Stimulated activated naive CD8-positive, alpha-beta T cell treated with anti-CD3 and anti-CD28 coated beads, Interleukin-15, amount 100 ng/mL, for 72 hours (primary cell): ENCODE data around the gene C19orf81.
A peak's percentile ranks its signal among the peaks of the same experiment; 100 is the strongest.

Experiments used
- ATAC-seq: fragments of 150-1000 bp; cut with Tn5 transposase; 2 replicates; pipeline ENCODE4 v1.10.0; 2021; ENCODE audit warnings: mild to moderate bottlenecking, moderate library complexity
- DNase-seq, 2 donors: peaks; one replicate each; pipeline ENCODE4 v3.0.0; 2021 to 2022
- H3K27ac Mint-ChIP-seq, 2 donors: one replicate each; pipeline ENCODE4 v1.8.0; 2022; ENCODE audit warnings: mild to moderate bottlenecking in 2 of 2, mixed read lengths in 2 of 2, moderate library complexity in 2 of 2
- H3K27me3 Mint-ChIP-seq: one replicate; pipeline ENCODE4 v1.8.0; 2022; ENCODE audit warnings: mixed read lengths
- H3K4me1 Mint-ChIP-seq: one replicate; pipeline ENCODE4 v1.8.0; 2022; ENCODE audit warnings: mild to moderate bottlenecking, mixed read lengths
- H3K4me3 Mint-ChIP-seq, 2 donors: one replicate each; pipeline ENCODE4 v1.8.0; 2022; ENCODE audit warnings: mild to moderate bottlenecking in 2 of 2, mixed read lengths in 2 of 2, moderate library complexity in 1 of 2
- H3K9me3 Mint-ChIP-seq, 2 donors: one replicate each; pipeline ENCODE4 v1.8.0; 2022; ENCODE audit warnings: mixed read lengths in 2 of 2

Gene C19orf81

GRCh38 chr19:50661766-50662650, 12.8 kb downstream of the C19orf81 start:
- DNase-seq (no peak), ATAC-seq (no peak)
- Mint-ChIP-seq H3K9me3 (peaks cover 0 to 4% of the 10 kb centered on the region in 2 donors), H3K4me3 (no peak overlapping the region), H3K27me3 (peaks cover 58% of the 10 kb centered on the region), H3K27ac (peak overlapping the region in 1 of 2 donors; percentile 27), H3K4me1 (peaks cover 19% of the 10 kb centered on the region)

GRCh38 chr19:50662651-50663481, 13.6 kb downstream of the C19orf81 start:
- Mint-ChIP-seq H3K4me1 (peaks cover 10% of the 10 kb centered on the region), H3K4me3 (no peak overlapping the region), H3K27ac (no peak overlapping the region), H3K9me3 (no peaks in the 10 kb centered on the region), H3K27me3 (peaks cover 58% of the 10 kb centered on the region)
- ATAC-seq = no peak
- no peak for DNase-seq

DNA sequence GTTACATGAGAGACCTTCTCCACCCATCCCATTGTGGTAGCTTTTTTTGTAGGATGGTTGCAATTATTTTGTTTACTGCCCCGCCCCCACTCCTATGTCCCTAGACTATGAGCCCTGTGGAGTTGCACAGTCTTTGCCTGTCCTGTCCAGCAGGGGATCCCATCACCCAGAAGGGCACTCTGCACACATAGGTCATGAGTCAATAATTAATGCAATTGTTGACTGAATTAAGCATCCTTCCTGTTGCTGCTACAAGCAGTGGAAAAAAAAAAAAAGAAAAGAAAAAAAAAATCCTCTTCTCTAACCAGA, 14.2 kb downstream of the C19orf81 start:
- Mint-ChIP-seq H3K4me3 (no peak overlapping the region), H3K27me3 (peaks cover 58% of the 10 kb centered on the region), H3K9me3 (no peaks in the 10 kb centered on the region), H3K27ac (no peak overlapping the region), H3K4me1 (peaks cover 4% of the 10 kb centered on the region)
- no peak for ATAC-seq
- no peak for DNase-seq

DNA sequence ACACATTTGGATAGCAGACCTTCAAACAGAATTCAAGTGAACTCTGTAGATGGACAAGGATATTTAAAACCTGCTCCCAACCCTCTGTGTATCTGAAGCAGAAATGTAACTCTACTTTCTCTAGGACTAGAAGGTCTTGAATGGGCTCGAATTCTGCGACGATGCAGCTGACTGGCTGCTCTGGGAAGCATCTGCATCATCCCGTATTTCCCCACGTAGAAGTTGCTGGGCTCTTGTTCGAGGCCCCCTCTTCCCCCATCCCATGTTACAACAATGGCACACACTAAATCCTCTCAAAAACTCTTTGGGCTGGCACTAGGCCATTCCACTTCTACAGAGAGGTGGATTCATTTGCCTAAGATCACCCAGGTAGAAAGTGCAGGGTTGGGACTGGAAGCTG, 15.0 kb downstream of the C19orf81 start:
- ATAC-seq = no peak
- no peak overlapping the region for H3K4me3 Mint-ChIP-seq
- H3K9me3 Mint-ChIP-seq = no peaks in the 10 kb centered on the region
- no peaks in the 10 kb centered on the region for H3K4me1 Mint-ChIP-seq
- H3K27me3 Mint-ChIP-seq = peaks cover 62% of the 10 kb centered on the region
- no peak overlapping the region for H3K27ac Mint-ChIP-seq
- DNase-seq = no peak

DNA sequence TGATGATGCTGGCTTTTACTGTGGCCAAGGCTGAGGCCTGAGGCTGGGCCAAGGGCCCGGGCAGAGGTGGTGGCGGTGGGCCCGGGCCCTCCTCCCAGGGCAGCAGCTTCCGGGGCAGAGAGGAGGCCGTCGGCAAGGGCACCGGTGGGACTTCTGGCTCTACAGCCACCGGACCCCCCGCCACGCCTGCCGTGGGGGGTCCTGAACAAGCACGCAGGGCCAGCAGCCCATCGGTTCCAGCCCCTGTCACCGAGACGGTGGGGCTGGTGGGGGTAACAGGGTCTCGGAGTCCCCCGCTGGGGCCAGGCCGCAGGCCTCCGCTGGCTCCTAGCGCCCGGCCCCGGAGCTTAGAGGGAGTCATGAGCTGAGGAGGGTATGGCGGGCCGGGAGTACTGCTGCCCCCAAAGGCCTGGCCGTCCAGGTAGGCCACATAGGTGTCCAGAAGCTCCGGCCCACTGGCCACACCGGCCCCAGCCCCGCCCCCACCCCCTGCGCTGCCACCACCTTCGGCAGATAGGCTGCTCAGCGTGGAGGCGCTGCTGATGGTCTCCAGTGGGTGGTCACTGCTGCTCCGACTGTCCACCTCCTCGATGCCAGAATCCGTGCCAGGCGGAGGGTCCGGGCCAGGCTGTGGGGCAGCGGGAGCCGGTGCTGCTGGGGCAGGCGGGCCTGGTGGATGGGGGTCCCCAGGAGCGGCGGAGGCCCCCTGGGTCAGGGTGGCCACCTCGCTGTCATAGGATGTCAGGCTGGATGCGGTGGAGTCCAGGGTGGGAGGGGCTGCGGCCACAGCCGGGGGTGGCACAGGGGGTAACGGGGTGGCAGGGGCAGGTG, 17.3 kb downstream of the C19orf81 start:
- Mint-ChIP-seq H3K9me3 (no peaks in the 10 kb centered on the region), H3K27ac (peak overlapping the region in 1 of 2 donors; percentile 45), H3K27me3 (peaks cover 67% of the 10 kb centered on the region), H3K4me1 (no peaks in the 10 kb centered on the region), H3K4me3 (peak overlapping the region in 1 of 2 donors; percentile 50)
- DNase-seq (no peak), ATAC-seq (no peak)

DNA sequence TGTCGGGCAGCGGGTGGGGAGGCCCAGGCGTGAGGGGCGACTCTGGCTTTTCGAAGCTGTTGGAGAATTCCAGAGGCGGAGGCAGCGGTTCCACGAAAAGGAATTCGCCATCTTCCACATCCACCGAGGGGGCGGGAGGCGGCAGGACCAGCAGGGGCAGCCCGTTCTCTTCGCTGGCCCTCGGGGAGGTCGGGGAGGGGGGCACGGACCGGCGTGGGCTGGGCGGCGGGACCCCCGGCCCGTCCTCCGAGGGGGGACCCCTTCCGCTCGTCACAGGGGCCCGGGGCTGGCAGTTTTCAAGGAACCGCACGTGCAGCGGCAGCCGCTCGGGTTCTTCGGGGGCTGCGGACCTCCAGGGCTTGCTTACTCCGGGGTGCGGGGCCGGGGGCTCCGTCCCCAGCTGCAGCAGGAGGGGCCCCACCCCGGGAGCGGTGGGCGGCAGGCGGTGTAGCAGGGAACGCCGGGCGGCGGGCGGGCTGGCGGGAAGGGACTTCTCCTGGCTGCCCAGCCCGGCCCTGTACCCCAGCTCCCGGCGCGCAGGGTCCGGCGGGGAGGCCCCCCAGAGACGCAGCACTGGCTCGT, 18.0 kb downstream of the C19orf81 start:
- Mint-ChIP-seq H3K27ac (no peak overlapping the region), H3K27me3 (peaks cover 67% of the 10 kb centered on the region), H3K9me3 (no peaks in the 10 kb centered on the region), H3K4me1 (no peaks in the 10 kb centered on the region), H3K4me3 (peak overlapping the region in 1 of 2 donors; percentile 41)
- ATAC-seq = no peak
- DNase-seq = no peak

DNA sequence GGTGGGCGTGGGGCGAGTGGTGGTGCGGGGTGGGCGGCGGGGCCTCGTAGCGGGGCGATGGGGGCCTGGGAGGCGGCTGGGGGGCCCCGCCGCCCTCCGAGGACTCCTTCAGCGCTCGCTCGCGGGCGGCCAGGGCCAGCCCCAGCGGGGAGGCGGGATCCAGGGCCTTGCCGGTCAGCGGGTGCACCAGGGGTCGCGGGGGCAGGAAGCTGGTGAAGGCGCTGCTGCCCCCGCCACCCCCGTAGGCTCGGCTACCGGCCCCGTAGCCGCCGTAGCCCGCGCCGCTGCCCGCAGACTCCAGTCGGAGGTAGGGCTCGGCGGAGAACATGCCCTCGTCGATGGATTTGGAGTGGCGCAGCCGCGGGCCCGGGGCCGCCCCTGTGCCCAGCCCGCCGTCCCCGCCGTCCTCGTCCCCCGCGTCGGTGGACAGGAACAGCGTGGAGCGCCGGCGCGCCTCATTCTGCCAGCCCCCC, 18.6 kb downstream of the C19orf81 start:
- Mint-ChIP-seq H3K27ac (no peak overlapping the region), H3K27me3 (peaks cover 70% of the 10 kb centered on the region), H3K4me1 (no peaks in the 10 kb centered on the region), H3K9me3 (no peaks in the 10 kb centered on the region), H3K4me3 (no peak overlapping the region)
- DNase-seq (no peak), ATAC-seq (no peak)

DNA sequence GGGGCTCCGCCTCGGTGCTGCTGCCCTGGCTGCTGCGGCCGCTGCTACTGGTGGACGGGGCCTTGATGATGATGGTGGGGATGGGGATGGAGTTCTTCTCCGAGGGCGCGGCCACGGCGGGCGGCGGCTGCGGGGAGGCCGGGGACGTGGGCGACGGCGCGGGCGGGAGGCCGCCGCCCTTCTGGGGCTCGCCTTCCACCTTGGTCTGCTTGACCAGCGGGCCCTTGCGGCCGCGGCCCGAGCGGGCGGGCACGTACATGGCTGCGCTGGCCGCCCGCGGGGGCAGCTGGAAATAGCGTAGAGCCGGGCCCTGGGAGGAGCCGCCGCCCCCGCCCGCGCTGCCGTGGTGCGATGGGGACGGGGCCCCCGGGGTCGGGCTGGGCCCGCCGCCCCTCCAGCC, 19.2 kb downstream of the C19orf81 start:
- Mint-ChIP-seq H3K27ac (no peak overlapping the region), H3K4me1 (no peaks in the 10 kb centered on the region), H3K27me3 (peaks cover 74% of the 10 kb centered on the region), H3K4me3 (no peak overlapping the region), H3K9me3 (no peaks in the 10 kb centered on the region)
- ATAC-seq (no peak), DNase-seq (no peak)

DNA sequence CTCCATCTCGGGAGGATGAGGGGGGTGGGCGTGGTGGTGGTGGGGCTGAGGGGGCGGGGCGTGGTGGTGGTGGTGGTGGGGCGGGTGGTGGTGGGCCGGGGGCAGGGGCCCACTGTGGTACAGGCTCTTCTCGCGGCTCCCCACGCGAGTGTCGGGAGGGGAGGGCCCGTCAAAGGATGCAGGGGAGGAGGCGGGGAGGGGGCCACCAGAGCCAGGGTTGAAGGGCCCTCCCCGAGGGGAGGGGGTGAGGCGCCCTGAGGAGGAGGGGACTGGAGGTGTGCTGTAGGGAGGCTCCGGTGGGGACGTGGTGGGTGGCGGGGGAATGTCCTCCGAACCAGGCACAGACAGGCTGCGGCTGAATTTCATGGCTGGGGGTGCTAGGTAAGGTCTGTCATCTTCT, 19.6 kb downstream of the C19orf81 start:
- Mint-ChIP-seq H3K4me3 (no peak overlapping the region), H3K27me3 (peaks cover 74% of the 10 kb centered on the region), H3K9me3 (no peaks in the 10 kb centered on the region), H3K27ac (no peak overlapping the region), H3K4me1 (no peaks in the 10 kb centered on the region)
- ATAC-seq (peak; percentile 33), DNase-seq (no peak)

GRCh38 chr19:50669302-50670101, 20.3 kb downstream of the C19orf81 start:
- Mint-ChIP-seq H3K4me1 (no peaks in the 10 kb centered on the region), H3K27me3 (peaks cover 74% of the 10 kb centered on the region), H3K9me3 (no peaks in the 10 kb centered on the region), H3K27ac (no peak overlapping the region), H3K4me3 (no peak overlapping the region)
- ATAC-seq (no peak), DNase-seq (peak; percentile 55 to 57)

GRCh38 chr19:50670102-50670380, 20.8 kb downstream of the C19orf81 start:
- Mint-ChIP-seq H3K27me3 (peaks cover 71% of the 10 kb centered on the region), H3K9me3 (no peaks in the 10 kb centered on the region), H3K4me3 (no peak overlapping the region), H3K4me1 (no peaks in the 10 kb centered on the region), H3K27ac (no peak overlapping the region)
- no peak for ATAC-seq
- no peak for DNase-seq

- ATAC-seq (no peak), DNase-seq (no peak)
- peaks cover 62% of the 10 kb centered on the region for H3K27me3 Mint-ChIP-seq
- no peaks in the 10 kb centered on the region for H3K9me3 Mint-ChIP-seq
- H3K4me3 Mint-ChIP-seq = no peak overlapping the region
- no peaks in the 10 kb centered on the region for H3K4me1 Mint-ChIP-seq
- no peak overlapping the region for H3K27ac Mint-ChIP-seq
Observed at GRCh38 chr19:50673118-50673517, 23.9 kb downstream of the C19orf81 start.

GRCh38 chr19:50676625-50677197, 27.5 kb downstream of the C19orf81 start:
- Mint-ChIP-seq H3K9me3 (no peaks in the 10 kb centered on the region), H3K4me1 (peaks cover 13% of the 10 kb centered on the region), H3K27ac (no peak overlapping the region), H3K27me3 (peaks cover 62% of the 10 kb centered on the region), H3K4me3 (no peak overlapping the region)
- DNase-seq (no peak), ATAC-seq (no peak)

DNA sequence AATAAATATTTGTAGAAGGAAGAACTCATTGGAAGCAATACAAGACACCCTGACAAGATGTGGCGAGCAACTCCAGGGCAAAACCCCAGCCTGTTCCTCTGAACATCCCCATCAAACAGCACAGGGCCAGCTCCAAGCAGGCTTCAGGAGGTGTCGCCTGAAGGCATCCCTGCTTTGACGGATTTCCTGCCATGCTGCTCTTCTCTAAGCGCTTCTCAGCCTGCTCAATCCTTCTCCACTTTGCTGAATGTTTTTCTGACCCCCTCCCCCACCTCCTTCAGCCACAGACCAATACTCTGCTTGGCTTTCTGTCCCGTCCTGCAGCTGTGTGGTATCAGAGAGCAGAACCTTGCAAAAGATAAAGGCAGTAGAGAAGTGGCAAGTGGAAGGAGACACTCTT, 28.4 kb downstream of the C19orf81 start:
- no peak overlapping the region for H3K4me3 Mint-ChIP-seq
- ATAC-seq (no peak), DNase-seq (no peak)
- H3K27me3 Mint-ChIP-seq = peaks cover 61% of the 10 kb centered on the region
- H3K9me3 Mint-ChIP-seq = no peaks in the 10 kb centered on the region
- peaks cover 13% of the 10 kb centered on the region for H3K4me1 Mint-ChIP-seq
- H3K27ac Mint-ChIP-seq = no peak overlapping the region
